ENCODE measurements around the gene MAST4.

The MAST4 gene

DNA sequence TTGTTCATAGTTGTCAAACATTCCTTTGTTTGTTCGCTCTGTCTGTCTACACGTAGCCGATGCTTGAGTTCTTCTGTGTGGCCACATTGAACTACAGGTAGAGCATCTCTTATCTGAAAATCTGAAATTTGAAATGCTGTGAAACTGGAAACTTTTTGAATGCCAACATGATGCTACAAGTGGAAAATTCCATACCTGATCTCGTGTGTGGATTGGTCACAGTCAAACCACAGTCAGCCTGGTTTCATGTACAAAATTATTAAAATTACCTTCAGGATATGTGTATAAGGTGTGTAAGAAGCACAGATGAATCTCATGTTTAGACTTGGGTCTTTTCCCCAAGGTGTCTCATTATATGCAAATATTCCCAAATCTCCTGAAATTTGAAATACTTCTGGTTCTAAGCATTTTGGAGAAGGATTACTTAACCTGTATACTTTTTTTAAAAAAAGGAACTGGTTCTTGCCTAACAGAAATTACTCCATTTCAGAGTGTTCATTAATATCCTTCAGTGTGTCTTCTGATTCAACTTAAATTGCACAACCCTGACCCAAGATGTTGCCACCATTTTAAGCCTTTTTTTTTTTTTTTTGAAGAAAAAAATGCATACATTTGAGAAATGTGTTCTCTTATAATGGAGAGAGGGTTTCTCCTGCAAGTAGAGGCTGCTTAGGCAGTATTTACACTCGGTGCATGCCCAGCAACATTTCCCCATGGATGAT, 254.3 kb downstream of the MAST4 start:
- DNase-seq = no peak

DNA sequence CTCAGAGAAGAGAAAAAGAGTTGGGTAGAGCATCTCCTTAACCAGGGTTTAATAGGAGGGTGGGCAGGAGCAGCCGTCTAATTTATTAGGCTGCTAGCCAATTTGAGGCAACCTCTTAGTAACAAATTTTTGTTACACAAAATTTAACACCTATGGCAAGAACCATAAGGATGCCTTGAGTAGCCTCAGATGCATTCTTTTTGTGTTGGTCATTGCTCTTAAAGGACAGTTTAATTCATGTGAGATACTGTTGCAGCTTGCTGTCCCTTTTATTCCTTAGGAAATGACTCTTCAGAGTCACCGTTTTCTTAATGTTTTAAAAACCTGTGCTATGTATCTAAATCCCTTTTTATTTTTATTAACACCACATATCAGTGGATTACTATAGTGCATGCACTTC, 255.1 kb downstream of the MAST4 start:
- no peak for DNase-seq

DNA sequence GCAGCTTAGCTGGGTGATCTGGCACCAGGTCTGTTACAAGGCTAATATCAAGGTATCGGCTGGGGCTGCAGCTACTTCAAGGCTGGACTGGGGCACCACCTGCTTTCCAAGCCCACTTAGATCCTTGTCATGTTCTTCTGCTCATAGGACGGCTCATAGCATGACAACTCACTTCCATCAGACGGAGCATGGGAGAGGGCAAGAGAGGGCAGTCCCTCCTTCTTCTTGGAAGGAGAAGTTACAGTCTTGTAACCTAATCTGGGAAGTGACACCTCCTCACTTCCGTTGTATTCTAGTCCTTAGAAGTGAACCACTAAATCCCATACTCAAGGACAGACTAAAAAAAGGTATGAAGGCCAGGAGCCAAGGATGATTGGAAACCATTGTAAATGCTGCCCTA, 258.2 kb downstream of the MAST4 start:
- DNase-seq = no peak

DNA sequence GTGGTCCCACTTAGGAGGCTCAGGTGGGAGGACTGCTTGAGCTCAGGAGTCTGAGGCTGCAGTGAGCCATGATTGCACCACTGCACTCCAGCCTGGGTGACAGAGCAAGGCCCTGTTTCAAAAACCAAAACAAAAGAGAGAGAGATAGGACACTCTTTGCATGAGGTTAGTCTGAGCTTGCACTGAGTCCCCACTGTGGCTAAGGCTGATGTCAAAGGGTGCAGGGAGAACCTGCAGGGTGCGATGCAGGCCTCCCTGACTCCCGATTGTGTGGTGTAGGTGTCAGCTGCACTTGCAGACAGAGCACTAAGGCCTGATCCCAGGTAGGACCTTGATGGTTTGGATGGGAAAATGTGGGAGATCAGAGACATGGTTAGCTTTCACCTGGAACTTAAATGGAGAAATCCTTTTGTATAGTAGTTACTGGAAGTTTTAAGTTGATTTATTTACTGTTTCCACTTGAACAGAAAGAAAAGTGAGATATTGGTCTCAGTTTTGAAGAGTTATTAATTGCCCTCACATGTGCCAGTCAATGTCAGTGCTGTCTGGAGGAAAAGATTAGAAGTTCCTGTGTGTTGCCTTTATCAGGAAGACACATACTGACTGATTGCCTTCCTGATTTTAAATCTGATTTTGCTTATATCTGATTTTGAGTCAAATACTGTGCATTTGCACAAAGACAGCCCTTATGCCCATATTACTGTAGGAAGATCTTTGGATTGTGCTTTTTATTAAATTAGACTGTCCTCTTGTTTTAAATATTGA, 260.0 kb downstream of the MAST4 start:
- DNase-seq = no peak

DNA sequence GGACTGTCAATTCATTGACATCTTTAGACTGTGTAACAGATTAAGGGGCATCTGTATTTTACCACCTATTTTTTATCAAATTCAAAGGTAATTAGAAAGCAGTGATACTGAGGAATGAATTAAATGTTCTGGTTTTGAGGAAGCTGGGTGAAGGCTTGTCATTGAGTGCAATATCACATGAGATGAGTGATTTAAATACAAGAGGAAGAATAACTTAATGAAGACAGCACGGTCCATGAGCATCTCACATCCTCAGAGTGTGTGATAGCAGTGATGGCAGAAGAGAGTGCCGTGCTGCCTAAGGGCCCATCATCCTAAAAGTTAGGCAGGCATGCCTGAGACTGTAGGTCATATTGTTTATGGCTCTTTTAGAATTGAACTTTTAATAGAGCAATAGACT, 263.3 kb downstream of the MAST4 start:
- DNase-seq = no peak

DNA sequence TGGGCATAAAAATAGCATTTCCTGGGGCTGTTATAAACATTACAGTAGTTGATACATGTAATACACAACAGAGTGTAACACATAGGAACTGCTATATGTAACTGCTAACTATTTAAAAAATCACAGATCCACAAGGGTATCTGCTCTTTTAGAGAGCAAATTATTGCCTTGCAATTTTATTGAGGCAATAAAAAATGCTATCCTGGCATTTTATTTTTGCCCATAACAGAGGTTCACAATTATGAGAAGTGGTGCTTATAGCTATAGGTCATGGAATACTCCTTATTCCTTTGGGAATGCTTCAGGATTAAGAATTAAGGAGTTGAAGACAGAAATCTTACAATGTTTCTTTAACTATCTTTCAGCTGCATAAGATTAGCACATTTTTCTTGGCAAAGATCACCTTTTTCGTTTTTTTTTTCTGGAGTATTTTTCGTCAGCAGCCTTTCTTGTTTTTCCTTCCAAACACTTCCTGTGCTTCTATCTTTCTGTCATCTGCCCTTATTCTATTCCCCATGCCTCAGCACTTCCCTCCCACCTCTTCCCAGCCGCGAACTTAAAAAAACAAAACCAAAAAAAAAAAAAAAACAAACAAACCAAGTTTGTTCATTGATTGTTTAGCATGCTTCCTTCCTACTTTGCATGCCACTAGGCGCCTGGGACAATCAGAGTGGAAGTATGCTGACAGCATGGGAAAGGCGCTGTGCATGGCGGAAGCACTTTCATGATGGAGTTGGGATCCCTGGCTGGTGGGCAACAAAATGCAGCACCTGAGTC, 264.2 kb downstream of the MAST4 start:
- no peak for DNase-seq

DNA sequence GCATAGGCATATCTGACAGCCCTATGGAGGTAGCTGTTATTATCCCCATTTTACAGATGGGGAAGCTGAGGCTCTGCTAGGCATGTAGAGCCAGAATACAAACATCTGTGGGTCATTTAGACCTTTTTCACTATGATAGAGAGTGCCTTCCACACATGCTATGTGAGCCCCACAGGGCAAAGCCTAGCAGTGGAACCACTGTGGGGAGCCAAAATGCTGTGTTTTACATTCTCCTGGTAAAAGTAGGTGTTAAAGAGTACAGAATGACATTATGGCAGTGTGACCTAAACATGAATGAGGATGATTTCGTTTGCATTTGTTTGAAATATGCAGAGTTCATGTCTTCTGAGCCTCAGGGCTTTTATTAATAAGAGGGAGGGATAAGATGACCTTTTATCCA, 265.2 kb downstream of the MAST4 start:
- no peak for DNase-seq

DNA sequence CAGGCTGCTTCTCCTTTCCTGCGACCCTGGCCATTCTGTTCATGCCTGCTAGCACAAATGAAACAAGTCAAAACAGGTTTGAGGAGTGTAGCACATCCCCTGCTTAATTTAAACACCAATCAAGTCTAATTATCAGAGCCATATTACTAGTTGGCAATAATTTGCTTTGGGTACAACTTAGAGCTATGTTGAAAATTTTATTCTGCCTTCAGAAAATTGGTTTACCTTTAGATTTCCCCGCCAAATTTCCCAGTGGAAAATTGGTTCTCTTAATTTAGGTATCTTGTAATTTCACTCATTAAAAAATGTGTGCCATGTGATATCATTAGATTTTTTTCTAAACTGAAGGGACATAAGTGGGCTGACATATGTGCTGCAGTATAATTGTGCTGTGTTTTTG, 265.8 kb downstream of the MAST4 start:
- DNase-seq = no peak

DNA sequence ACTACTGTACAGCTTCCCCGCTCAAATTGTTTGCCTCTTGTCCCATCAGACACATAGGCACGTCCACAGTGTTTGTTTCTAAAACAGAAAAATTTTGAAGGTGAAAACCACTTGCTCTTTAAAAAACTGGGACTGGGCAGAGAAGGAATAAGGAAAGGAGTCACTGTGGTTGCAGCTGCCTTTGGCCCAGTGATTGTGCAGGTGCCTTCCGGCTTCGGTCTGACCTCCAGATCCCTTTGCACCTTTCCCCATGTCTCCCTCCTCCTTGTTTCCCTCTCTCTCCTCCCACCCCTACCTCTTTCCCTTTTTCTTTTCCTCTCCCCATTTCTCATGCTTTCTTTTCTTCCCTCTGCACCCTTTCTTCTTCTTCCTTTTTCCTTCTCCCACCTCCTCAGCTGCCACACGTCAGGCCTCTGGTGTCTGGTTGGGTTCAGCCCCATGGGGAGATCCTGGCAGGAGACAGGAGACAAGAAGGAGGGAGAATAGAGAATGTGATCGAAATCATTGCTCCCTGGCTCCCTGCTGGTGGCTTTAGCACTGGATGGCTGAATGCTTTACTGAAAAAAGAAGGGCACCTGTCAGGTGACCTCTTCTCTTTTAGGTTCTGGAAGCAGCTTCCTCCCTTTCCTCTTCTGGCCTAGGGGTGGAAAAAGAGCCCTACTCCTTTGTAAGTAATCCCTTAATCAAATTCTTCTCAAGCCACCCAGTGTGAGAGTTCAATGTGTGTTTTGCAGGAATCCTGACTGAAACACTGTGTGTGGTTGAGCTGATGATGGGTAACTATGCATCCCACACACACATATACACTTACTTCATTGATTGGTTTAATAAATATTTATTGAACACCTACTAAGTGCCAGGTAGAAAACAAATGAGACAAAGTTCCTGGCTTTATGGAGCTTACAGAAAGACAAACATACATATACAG, 267.3 kb downstream of the MAST4 start:
- no peak for DNase-seq

DNA sequence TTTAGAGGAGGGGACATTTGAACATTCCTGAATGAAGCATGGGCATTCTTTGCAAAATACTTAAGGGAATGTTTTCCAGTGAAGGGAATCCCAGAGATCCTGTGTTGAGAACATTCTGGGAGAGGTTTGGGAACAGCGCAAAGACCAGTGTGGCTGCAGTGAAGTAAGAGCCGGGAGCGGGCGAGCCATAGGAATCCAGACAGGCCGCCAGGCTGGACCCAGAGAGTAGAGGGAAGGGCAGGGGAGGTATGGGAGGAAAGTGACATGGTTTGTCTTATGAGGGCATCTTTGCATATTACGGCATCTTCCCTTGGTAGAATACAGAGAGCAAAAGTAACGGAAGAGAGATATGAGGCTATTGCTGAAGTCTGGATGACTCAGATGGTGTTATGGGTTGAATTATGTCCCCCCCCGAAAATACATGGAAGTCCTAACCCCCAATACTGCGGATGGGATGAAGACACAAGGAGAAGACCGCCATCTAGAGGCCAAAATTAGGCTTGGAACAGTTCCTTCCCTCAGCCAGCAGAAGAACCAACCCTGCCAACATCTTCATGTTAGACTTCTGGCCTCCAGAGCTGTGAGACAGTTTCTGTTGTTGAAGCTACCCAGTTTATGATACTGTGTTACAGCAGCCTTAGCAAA, 268.2 kb downstream of the MAST4 start:
- DNase-seq = peak in 1 of 2 donors; percentile 13

DNA sequence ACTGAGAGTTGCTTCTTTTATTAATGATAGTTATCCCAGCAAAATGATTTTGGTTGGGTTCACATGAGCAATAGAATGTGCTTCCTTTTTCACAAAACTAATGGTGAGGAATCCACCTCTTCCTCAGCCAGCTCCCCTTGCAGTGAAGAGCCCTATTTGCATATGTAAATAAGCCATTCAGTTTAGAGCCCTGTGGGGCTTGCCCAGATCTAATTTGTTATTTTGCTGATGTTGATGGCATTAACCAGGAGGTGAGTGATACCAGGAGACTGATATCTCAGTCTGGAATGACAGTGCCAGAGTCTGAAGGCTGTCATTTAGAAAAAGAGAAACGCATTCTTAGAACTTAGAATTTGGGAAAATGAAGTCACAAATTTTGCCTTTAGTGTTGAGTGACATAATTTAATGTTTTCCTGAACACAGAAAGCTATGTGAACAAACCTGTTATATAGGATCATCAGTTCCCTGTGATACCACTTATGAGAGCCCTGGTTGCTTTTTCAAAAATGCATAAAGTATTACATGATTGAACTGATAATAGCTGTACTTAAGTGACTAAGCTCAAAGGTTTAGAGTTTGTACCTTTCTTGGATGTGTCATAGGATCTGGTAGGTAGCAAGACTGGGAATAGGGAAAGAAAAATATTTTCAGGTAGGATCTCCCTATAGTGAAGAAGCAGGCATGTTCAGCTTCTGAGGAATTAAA, 271.6 kb downstream of the MAST4 start:
- no peak for DNase-seq

DNA sequence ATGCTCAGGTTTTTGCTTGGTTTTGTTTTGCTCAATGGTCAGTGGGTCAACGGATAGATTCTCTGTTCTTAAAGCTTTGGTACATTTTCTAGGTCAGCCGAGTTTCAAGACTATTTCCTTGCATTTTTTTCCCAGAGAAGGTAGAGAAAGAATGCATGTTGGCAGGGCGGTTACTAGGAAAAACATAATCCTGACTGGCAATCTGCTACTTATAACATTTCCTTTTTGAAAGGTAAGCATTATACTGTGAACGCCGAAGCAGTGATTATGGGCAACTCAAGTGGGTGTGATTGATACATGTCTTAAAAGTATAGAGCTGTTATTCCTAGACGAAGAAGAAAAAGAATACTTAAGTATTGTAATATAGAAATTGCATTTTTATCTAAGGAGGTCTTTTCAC, 273.2 kb downstream of the MAST4 start:
- no peak for DNase-seq

DNA sequence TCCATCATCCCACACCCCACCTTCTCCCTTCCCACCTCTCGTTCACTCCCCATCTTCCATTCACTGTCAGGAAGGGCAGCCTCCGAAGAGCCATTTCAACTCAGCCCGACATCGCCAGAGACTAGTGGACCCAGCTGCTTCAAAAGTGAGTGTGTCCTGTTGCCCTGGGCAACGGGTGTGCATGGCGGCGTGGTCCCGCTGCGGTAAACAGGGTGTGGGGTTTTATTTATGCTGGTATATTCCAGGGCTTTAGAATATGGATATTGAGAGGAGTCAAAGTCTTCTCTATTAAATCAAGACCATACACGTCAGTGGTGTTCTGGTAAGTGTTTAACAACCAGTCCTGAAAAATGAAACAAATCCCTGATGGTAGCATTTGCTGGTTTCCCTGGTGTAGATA, 274.5 kb downstream of the MAST4 start:
- no peak for DNase-seq

DNA sequence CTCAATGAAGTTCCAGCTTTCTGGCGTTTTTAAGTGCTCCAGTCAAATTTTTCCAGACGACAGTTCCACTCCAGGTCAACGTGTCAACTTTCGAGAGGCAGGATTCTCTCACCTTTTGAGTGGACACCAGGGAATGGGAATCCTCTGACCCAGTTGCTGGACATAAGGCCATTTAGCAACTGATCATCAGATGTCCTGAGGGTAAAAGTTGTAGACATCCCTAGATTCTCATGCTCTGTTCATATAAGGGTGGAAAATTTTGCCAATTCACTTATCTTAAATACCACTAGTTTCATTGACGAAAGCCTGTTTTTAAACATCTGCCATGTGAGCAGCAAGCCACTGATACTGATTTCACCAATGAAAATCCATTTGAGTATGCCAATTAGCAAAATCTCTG, 275.5 kb downstream of the MAST4 start:
- no peak for DNase-seq

DNA sequence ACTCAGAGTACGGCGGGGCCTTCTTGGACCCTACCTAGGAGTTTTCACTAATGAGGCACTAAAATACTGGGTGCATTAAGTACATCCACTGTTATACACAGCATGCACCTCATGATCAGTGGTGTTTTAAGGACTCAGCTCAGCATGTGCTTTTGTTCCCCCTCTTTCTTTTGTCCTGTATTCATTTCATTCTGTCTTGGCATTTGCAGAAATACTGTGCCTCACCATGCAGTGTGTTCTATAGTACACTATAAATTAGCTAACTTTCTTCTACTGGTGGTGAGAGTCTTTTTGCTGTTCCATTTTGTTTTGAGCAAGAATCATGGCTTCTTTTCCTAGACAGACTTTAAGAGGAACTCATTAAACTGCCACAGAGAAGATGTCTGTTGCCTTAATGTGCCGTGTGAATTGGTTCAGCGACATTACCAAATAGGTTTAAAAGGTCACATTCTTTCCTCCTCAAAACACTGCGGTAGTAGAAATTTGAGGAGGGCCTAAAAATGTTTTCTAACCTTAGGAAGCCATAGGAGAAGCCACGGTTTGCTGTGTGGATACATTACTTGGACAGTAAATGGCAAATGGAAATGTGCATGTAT, 276.6 kb downstream of the MAST4 start:
- DNase-seq = no peak

DNA sequence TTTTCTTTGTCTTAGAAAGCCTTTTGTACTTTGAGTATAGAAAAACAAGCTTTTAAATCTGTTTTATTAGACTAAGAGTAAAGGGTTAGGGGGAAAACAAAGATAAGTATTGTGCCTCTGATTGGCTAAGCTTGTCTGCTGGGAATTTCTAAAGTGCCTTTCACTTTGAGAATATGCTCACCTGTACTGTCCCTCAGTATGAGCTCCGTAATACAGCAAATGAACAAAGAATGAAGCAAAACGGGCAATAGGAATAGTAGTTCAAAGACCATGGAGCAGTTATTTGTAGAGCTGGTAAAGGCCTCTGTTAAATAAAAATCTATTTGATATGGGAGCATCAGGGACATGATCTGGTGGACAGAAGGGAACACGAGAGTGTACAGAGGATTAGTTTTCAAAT, 277.8 kb downstream of the MAST4 start:
- no peak for DNase-seq

DNA sequence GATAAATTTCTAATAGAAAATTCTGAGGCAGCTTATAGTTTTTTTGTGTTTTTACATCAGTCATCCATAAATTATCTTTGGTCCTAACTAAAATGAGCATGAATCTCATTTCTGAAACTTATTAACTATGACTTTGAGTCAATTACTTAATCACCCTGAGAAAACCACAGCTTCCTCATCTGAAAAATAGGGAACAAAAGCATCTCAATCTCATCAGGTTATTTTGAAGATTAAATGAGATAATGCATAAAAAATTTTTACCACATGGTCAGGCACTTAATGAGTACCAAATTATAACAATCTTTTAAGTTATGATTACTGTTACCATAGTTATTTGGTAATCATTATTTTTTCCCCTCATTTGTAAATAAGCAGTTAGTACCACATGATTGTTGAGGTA, 279.1 kb downstream of the MAST4 start:
- DNase-seq = no peak

DNA sequence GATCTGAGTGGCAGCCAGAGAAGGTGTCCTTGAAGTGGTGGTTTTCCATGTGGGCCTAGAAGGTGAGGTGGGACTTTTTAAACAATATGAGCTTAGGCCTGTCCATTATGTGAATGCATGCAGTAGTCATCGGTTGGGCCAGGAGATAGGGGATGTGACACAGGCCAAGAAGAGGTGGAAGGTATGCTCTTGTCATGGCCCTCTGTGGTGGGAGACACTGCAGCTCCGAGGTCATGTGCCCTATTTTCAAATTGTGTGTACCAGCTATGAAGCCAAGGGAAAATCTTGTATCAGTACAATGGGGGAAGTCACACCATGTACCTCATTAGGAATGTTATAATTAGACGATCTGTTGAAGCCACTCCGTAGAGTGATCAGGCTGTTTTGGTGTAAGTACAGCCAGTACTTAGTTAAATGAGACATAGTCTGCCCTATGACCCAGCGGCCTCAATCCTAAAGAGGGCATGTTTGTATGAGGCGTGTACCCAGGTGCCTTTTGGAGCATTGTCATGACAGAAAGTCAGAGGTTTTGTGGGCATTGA, 280.1 kb downstream of the MAST4 start:
- no peak for DNase-seq

DNA sequence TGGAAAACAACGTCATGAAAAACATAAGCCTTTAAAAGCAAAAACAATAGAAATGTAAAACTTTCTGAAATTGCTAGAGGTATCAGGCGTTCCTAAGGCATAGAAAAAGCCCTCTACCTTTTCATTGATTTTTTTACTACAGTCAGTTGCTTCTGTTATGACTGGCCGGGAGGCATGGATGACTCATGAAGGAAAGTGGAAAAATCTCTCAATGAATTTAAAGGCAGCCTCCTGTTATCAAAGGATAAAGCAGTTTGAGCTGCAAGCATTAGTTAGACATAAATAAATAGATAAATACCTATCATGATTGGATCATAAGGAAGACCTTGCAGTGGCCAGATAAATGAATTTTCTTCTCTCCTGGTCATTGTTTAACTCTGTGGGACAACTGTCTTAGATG, 281.6 kb downstream of the MAST4 start:
- no peak for DNase-seq

DNA sequence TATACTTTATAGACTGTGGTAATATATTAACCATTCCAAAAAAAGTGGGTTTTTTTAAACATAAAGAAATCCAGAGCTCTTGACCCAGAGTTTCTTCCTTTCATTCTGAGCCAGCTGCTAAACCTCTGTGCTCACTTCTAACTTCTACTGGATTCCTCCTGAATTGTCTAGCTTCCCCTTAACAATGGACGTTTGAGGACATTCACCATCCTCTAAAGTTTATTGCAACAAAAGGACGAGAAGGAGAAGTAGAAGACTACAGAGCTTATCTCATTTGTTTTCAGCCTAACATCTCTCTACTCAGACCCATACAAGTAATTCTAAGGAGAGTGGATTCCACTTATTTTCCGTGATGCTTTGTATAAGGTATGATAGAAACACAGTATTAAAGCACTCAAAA, 284.2 kb downstream of the MAST4 start:
- DNase-seq = no peak

Measured in stimulated activated CD4-positive, alpha-beta T cell treated with anti-CD3 and anti-CD28 coated beads, Interleukin-2, amount 100 ng/mL, for 48 hours (primary cell).